Mucosa of descending colon (tissue), 3 donors: Measurements from ENCODE around the gene C10orf90. TPM values are rescaled to one million over a fixed set of nuclear protein-coding genes. Genes with fewer than 3 reads are reported as not detected.

Experiments
- ATAC-seq: fragments of 200-7000 bp; cut with Tn5 transposase; one replicate; pipeline ENCODE4 v1.9.1; 2020; ENCODE audit warnings: mild to moderate bottlenecking, moderate library complexity
- DNase-seq, 3 donors: peaks; one replicate each; pipeline ENCODE4 v3.0.0-alpha.2; 2020
- H3K36me3 ChIP-seq: fragments of 200-600 bp; one replicate; pipeline ENCODE4 v1.8.0; 2021; ENCODE audit warnings: low read depth, mild to moderate bottlenecking
- H3K4me1 ChIP-seq: fragments of 200-600 bp; one replicate; pipeline ENCODE4 v1.8.0; 2021; ENCODE audit warnings: low read depth, mild to moderate bottlenecking
- H3K4me3 ChIP-seq: fragments of 200-600 bp; one replicate; pipeline ENCODE4 v1.8.0; 2021; ENCODE audit warnings: mild to moderate bottlenecking
- H3K9me3 ChIP-seq: fragments of 200-600 bp; one replicate; pipeline ENCODE4 v1.8.0; 2021; ENCODE audit warnings: mild to moderate bottlenecking
- intact Hi-C, 2 donors: fragments of 100-400 bp; cut with DNase I in 1 of 2; cut with micrococcal nuclease in 1 of 2; formaldehyde crosslinking; loops; one replicate each; pipeline versions ENCODE4 v1.11.0 to v1.11.1; 2022; cut with DNase I, micrococcal nuclease
- total RNA-seq, 3 donors: library from RNA; stranded (reverse); fragmentation: NEBNext Ultra II Directional in 2 of 3; extraction: Animal tissue kit (Norgen Biotek cat#: 25700) in 2 of 3; gene quantifications; one replicate each; pipeline versions ENCODE4 v1.2.1 to v1.2.4, GENCODE V29; 2021 to 2023
- TF ChIP-seq, protein P1 (sequence below): fragments of 200-600 bp; IDR thresholded peaks from one replicate; pipeline ENCODE4 v1.8.0; 2022; ENCODE audit warnings: antibody characterized with exemption, mild to moderate bottlenecking
- donor health status: DM: no; HTN: no; CAD: no; lungs with moderate emphysema.
- donor health status: DM: no; HTN: no; CAD: no.
- donor health status: DM: no; HTN: yes; CAD: no.

Gene C10orf90
- total RNA-seq, 3 donors from 2014 or later: 1.1 TPM; not detected in 2

DNA sequence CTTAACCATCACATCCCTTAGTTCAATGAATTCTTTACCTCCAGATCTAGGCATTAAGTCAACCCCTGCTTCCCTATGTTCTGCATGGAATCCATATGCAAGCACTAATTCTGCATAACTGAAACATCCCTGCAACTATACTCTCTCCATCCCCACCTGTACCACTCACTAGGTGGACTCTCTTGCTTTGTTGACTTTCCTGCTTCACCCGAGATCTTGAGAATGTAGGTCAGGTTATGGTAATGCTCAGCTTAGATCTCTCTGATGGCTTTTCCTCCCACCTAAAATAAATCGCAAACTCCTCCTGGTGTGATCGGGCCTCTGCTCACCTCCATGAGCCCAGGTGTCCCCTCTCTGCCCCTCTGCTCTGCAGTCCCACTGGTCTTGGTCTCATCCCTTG is 189.8 kb downstream of the C10orf90 start:
- Histone ChIP-seq H3K4me1 (no peaks in the 10 kb centered on the region), H3K9me3 (no peaks in the 10 kb centered on the region), H3K4me3 (no peak overlapping the region), H3K36me3 (no peaks in the 10 kb centered on the region)
- ATAC-seq: no peak
- no peak for DNase-seq
- TF ChIP-seq, protein P1, sequence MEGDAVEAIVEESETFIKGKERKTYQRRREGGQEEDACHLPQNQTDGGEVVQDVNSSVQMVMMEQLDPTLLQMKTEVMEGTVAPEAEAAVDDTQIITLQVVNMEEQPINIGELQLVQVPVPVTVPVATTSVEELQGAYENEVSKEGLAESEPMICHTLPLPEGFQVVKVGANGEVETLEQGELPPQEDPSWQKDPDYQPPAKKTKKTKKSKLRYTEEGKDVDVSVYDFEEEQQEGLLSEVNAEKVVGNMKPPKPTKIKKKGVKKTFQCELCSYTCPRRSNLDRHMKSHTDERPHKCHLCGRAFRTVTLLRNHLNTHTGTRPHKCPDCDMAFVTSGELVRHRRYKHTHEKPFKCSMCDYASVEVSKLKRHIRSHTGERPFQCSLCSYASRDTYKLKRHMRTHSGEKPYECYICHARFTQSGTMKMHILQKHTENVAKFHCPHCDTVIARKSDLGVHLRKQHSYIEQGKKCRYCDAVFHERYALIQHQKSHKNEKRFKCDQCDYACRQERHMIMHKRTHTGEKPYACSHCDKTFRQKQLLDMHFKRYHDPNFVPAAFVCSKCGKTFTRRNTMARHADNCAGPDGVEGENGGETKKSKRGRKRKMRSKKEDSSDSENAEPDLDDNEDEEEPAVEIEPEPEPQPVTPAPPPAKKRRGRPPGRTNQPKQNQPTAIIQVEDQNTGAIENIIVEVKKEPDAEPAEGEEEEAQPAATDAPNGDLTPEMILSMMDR: no peak
- intact Hi-C loops: no loop called here

- intact Hi-C loops: no loop called here
- DNase-seq (no peak), ATAC-seq (no peak)
Observed at GRCh38 chr10:126479280-126479895, 191.1 kb downstream of the C10orf90 start.

GRCh38 chr10:126478546-126478945 is 191.9 kb downstream of the C10orf90 start:
- ATAC-seq: no peak
- H3K4me1 ChIP-seq: no peaks in the 10 kb centered on the region
- H3K36me3 ChIP-seq: no peaks in the 10 kb centered on the region
- no peak for DNase-seq
- intact Hi-C loops: no loop called here
- H3K9me3 ChIP-seq: no peaks in the 10 kb centered on the region
- TF ChIP-seq, protein P1: no peak
- H3K4me3 ChIP-seq: no peak overlapping the region

More at GRCh38 chr10:126479280-126479895, 191.1 kb downstream of the C10orf90 start:
- Histone ChIP-seq H3K4me1 (no peaks in the 10 kb centered on the region), H3K36me3 (no peaks in the 10 kb centered on the region), H3K9me3 (no peaks in the 10 kb centered on the region), H3K4me3 (no peak overlapping the region)
- TF ChIP-seq, protein P1: no peak

- TF ChIP-seq, protein P1: no peak
- DNase-seq (no peak), ATAC-seq (no peak)
- no peak overlapping the region for H3K4me3 ChIP-seq
- no peaks in the 10 kb centered on the region for H3K4me1 ChIP-seq
- H3K36me3 ChIP-seq: no peaks in the 10 kb centered on the region
- no peaks in the 10 kb centered on the region for H3K9me3 ChIP-seq
- intact Hi-C loops: no loop called here
Observed at GRCh38 chr10:126476246-126476645, 194.2 kb downstream of the C10orf90 start.

GRCh38 chr10:126475074-126475691 is 195.3 kb downstream of the C10orf90 start:
- H3K36me3 ChIP-seq: no peaks in the 10 kb centered on the region
- intact Hi-C loops: no loop called here
- H3K4me1 ChIP-seq: no peaks in the 10 kb centered on the region
- TF ChIP-seq, protein P1: no peak
- no peak for ATAC-seq
- no peaks in the 10 kb centered on the region for H3K9me3 ChIP-seq
- DNase-seq: no peak
- H3K4me3 ChIP-seq: no peak overlapping the region
